IMR-90 (cell line): ENCODE data around the gene PLXDC2.

Source experiments
- BHLHE40 ChIP-seq: fragments of 150-350 bp; IDR thresholded peaks from 2 replicates; pipeline ENCODE4 v1.6.1; 2016; ENCODE audit warnings: mild to moderate bottlenecking, low read depth, low read length
- CEBPB ChIP-seq: IDR thresholded peaks from 2 replicates; pipeline ENCODE4 v1.6.1; 2012; ENCODE audit warnings: low read depth, low read length, improper control_type of control experiment
- CTCF ChIP-seq: conservative IDR thresholded peaks from 2 replicates; pipeline ENCODE4 v1.5.1; 2012; ENCODE audit warnings: mild to moderate bottlenecking, low read depth, low read length, improper control_type of control experiment
- ELK1 ChIP-seq: fragments of 150-350 bp; IDR thresholded peaks from 2 replicates; pipeline ENCODE4 v1.6.1; 2016; ENCODE audit warnings: low read depth, mild to moderate bottlenecking, low read length, moderate library complexity, borderline replicate concordance
- FOS ChIP-seq: fragments of 150-350 bp; IDR thresholded peaks from 2 replicates; pipeline ENCODE4 v1.6.1; 2016; ENCODE audit warnings: low read depth, low read length
- MAFK ChIP-seq: IDR thresholded peaks from 2 replicates; pipeline ENCODE4 v1.6.1; 2012; ENCODE audit warnings: low read depth, low read length, improper control_type of control experiment
- MAZ ChIP-seq: IDR thresholded peaks from 2 replicates; pipeline ENCODE4 v1.6.1; 2012; ENCODE audit warnings: low read depth, mild to moderate bottlenecking, low read length, improper control_type of control experiment, moderate library complexity, borderline replicate concordance
- MXI1 ChIP-seq: IDR thresholded peaks from 2 replicates; pipeline ENCODE4 v1.6.1; 2012; ENCODE audit warnings: low read depth, mild to moderate bottlenecking, low read length, moderate library complexity, borderline replicate concordance
- POLR2A ChIP-seq: IDR thresholded peaks from 2 replicates; pipeline ENCODE4 v1.6.1; 2012; ENCODE audit warnings: mild to moderate bottlenecking, low read depth, low read length
- RAD21 ChIP-seq: IDR thresholded peaks from 2 replicates; pipeline ENCODE4 v1.6.1; 2012; ENCODE audit warnings: low read length, improper control_type of control experiment
- RCOR1 ChIP-seq: IDR thresholded peaks from 2 replicates; pipeline ENCODE4 v1.6.1; 2012; ENCODE audit warnings: mild to moderate bottlenecking, low read length, improper control_type of control experiment; ENCODE audit not compliant: insufficient replicate concordance
- RFX5 ChIP-seq: IDR thresholded peaks from 2 replicates; pipeline ENCODE4 v1.8.0; 2012; ENCODE audit warnings: low read depth, mild to moderate bottlenecking, low read length, moderate library complexity
- USF2 ChIP-seq: fragments of 150-350 bp; IDR thresholded peaks from 2 replicates; pipeline ENCODE4 v1.6.1; 2017; ENCODE audit warnings: mild to moderate bottlenecking, antibody characterized with exemption, low read length, low read depth

DNA sequence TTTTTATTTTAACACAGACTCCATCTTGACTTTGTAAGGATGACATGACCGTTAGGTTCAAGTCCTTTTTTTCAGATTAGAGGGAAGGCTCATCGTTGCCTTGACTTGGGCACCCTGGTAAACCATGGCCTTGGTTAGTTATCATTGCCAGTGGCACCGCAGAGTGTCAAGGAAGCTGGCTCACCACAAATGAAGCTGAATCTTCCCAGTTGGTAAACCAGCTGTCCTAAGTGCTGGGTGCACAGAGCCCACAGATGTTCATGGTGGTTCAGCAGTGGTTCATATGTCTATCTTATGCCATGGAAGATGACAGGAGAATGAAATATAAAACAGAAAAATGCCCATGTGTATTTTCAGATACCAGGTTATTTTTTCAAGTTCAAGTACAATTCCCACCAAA is 273.6 kb downstream of the PLXDC2 start:
- TF ChIP-seq CTCF: no peak
- no peak for TF ChIP-seq POLR2A
- no peak for TF ChIP-seq MAZ
- no peak for TF ChIP-seq RFX5
- no peak for TF ChIP-seq RCOR1
- TF ChIP-seq MXI1: no peak
- no peak for TF ChIP-seq USF2
- TF ChIP-seq FOS: no peak
- no peak for TF ChIP-seq CEBPB
- TF ChIP-seq RAD21: no peak
- no peak for TF ChIP-seq ELK1
- TF ChIP-seq BHLHE40: no peak
- TF ChIP-seq MAFK: no peak
